HG02623 (cell line): ENCODE results near the gene PRKAG3.
"Not testable (repeated sequence)": the region's sequence is repeated elsewhere in the genome, so short reads cannot be mapped to it uniquely, and the experiment has no call there.

Experiments
- ATAC-seq: cut with Tn5 transposase; IDR thresholded peaks from one replicate; pipeline ENCODE4 v1.9.1; 2021; ENCODE audit warnings: moderate library complexity; ENCODE audit not compliant: unreplicated experiment

PRKAG3 gene

GRCh38 chr2:218844334-218844733, 12.7 kb upstream of the PRKAG3 start:
- not testable (repeated sequence) for ATAC-seq

- ATAC-seq: no peak
These were observed 8.3 kb upstream of the PRKAG3 start for GRCh38 chr2:218839888-218840287.

GRCh38 chr2:218839430-218839829, 7.8 kb upstream of the PRKAG3 start:
- no peak for ATAC-seq

- no peak for ATAC-seq
These were observed 5.9 kb upstream of the PRKAG3 start for GRCh38 chr2:218837495-218837894.

GRCh38 chr2:218834685-218835084, 3.1 kb upstream of the PRKAG3 start:
- no peak for ATAC-seq

- ATAC-seq: no peak
These were observed 1.5 kb upstream of the PRKAG3 start for GRCh38 chr2:218833023-218833609.

- no peak for ATAC-seq
These were observed 917 bp upstream of the PRKAG3 start for GRCh38 chr2:218832520-218832919.

GRCh38 chr2:218832081-218832480, 478 bp upstream of the PRKAG3 start:
- ATAC-seq: no peak

GRCh38 chr2:218830526-218831306, 887 bp downstream of the PRKAG3 start:
- no peak for ATAC-seq

GRCh38 chr2:218829868-218830451, 1.6 kb downstream of the PRKAG3 start:
- no peak for ATAC-seq

GRCh38 chr2:218828477-218828778, 3.2 kb downstream of the PRKAG3 start:
- no peak for ATAC-seq

- no peak for ATAC-seq
These were observed 3.7 kb downstream of the PRKAG3 start for GRCh38 chr2:218827701-218828476.

GRCh38 chr2:218826791-218827190, 4.8 kb downstream of the PRKAG3 start:
- ATAC-seq: no peak

- ATAC-seq: no peak
These were observed 7.6 kb downstream of the PRKAG3 start for GRCh38 chr2:218824004-218824403.

GRCh38 chr2:218823196-218823855, 8.3 kb downstream of the PRKAG3 start:
- no peak for ATAC-seq

- no peak for ATAC-seq
These were observed 9.0 kb downstream of the PRKAG3 start for GRCh38 chr2:218822622-218823021.

GRCh38 chr2:218821605-218822211, 9.9 kb downstream of the PRKAG3 start:
- no peak for ATAC-seq

- no peak for ATAC-seq
These were observed 10.7 kb downstream of the PRKAG3 start for GRCh38 chr2:218820746-218821369.

GRCh38 chr2:218819093-218819492, 12.5 kb downstream of the PRKAG3 start:
- no peak for ATAC-seq

- ATAC-seq: no peak
These were observed 15.0 kb downstream of the PRKAG3 start for GRCh38 chr2:218816561-218817011.
